Activated CD8-positive, alpha-beta memory T cell treated with anti-CD3 and anti-CD28 coated beads, Interleukin-2, amount 50 U/mL, for 1 hour (primary cell): ENCODE data around the gene PIK3C3.
"Not testable (repeated sequence)": the region's sequence is repeated elsewhere in the genome, so short reads cannot be mapped to it uniquely, and the experiment has no call there.

ENCODE experiments used
- DNase-seq: peaks from one replicate; pipeline ENCODE4 v3.0.0-alpha.2; 2020; ENCODE audit errors: extremely low read depth

PIK3C3 gene

DNA sequence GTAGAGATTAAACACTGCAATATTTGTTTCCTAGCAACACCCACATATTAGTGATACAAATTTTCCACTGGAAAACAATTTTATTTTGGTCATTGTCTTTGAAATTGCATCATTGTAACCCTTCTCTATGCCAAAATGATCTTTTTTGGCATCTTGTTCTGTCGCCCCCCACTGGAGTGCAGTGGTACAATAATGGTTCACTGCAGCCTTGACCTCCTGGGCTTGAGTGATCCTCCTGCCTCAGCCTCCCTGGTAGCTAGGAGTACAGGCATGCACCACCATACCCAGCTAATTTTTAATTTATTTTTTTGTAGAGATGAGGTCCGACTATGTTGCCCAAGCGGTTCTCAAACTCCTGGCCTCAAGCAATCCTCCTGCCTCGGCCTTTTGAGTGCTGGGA is 117.4 kb downstream of the PIK3C3 start:
- no peak for DNase-seq

DNA sequence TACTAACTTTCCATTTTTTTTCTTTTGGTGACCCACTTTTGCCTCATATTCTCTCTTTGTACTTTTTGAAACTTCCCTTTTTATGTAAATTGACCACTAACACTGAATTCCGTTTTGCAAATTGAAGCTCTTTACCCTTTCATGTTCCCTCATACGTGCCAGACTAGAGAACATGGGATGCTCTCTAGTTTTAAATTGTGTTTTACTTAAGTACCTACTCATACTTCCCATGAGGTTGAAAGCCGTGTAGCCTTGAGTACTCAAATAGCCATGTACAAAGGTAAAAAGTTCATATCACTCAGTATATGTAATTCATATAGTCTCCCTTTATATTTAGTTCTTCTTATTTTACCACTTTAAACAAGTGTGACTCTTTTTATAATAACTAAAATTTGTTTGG is 119.7 kb downstream of the PIK3C3 start:
- no peak for DNase-seq

DNA sequence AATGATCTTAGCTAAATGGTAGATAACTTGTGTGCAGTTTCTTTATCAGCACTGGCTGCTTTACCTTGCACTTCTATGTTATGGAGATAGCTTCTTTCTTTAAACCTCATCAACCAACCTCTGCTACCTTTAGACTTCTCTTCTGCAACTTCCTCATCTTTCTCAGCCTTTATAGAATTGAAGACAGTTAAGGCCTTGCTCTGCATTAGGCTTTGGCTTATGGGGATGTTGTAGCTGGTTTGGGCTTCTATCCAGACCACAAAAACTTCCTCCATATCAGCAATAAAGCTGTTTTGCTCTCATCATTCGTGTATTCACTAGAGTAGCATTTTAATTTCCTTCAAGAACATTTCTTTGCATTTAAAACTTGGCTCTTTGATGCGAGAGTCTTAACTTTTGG is 123.7 kb downstream of the PIK3C3 start:
- no peak for DNase-seq

DNA sequence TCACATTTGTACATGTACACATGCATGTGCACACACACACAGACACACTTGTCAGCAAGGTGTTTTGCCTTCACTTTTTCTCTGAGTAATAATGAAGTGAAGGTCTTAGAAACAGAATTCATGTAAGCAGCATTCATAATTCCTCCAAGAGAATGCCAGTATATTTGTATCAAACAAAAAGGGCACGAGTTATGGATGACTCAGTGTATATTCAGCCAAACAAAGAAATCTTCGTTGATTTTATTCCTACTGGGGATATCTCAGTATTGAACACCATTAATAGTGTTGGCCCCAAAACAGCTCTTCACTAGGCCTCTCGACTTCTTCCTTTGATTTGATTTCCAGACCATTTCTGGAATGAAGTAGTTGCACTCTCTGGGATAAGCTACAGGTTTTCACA is 125.3 kb downstream of the PIK3C3 start:
- DNase-seq: no peak

DNA sequence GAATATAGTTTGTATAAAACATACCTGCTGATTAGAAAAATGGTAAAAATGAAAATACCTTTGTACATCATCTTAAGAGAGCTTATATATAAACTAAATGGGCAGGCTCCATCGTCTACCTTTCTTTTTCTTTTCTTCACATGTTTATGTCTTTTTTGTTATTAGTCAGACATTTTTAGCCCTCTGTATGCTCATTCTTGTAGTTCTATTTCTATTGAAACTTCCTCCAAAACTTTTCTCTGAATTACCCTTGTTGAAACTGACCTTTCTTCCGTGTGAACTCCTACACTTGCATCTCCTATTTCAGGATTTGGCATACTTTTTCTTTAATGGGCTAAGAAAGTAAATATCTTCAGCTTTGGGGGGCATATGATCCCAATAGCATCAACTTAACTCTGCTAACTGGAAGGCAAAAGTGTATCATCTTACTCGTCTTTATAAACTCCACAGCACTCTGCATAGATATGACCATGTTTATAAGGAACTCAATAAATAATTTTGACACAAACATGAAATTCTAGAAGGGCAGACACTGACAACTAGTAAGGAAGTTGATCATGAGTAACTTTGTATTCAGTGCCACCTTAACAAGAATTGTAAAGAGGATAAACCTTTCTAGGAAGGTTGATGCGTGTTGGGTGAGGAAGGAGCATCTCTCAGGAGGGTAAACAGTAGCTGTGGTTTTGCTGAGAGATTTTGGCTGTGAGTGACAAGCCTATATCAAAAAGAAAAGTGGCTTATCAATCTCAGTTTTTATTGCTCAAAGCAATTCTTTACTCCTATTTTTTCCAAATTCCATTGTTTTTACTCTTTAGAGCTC is 127.6 kb downstream of the PIK3C3 start:
- DNase-seq: no peak

DNA sequence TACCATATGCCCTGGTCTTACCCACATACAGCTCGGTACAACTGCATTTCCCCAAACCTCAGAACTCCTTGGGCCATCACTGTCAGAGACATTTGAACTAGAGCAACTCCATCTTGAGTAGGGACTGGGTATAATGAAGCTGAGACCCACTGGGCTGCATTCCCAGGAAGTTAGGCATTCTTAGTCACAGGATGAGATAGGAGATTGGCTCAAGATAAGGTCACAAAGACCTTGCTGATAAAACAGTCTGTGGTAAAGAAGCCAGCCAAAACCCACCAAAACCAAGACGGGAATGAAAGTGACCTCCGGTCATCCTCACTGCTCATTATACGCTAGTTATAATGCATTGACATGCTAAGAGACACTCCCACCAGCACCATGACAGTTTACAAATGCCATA is 131.3 kb downstream of the PIK3C3 start:
- no peak for DNase-seq

DNA sequence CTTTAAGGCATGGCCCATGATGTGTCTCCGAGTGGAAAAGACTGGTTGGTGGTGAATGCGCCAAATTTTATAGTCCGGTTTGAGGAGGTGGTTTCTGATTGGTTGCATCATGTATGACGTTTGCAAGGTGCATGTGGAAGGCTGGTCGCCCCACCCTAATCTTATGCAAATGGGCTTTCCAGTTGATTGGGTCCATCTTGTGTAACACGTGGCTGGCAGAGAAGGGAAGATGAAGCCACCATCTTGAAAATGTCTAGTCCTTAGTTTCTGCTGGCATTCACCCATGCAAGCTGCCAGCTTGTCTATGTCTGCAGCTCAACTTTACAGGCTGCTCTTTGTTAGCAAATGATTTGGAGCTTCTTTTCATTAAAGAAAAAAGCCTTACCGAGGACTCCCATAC is 132.2 kb downstream of the PIK3C3 start:
- DNase-seq: no peak

DNA sequence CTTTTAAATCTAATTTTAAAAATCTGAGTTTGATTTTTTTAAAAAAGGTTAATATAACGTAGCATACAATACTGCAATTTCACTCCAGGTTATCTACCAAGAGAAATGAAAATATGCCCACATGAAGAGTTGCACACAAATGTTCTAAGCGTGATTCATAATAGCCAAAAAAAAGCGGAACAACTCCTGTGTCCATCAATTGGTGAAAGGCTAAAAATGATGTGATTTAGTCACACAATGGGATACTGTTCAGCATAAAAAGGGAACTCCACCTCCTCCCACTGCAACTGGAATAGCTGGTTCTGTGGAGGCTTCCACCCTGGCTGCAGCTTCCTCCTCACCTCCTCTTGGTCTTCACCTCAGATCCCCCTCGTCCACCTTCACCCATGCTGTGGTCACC is 132.8 kb downstream of the PIK3C3 start:
- no peak for DNase-seq

DNA sequence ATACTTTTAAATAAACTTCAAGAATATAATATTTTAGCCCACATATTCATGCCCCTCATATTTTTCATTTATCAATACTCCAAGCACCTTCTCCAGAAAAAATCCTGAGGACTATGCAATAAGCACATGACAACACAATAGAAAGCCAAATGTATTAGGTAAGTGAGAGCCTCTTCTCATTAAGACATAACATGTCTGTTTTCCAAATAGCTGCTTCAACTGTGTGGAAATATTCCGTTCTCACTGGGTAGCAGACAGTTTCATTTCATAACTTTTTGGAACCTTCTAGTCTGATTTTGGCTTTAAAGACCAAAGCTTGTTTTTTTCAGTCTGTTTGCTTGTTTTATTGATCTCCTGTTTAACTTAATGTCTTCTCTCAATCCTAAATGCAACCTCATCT is 137.8 kb downstream of the PIK3C3 start:
- DNase-seq: no peak

DNA sequence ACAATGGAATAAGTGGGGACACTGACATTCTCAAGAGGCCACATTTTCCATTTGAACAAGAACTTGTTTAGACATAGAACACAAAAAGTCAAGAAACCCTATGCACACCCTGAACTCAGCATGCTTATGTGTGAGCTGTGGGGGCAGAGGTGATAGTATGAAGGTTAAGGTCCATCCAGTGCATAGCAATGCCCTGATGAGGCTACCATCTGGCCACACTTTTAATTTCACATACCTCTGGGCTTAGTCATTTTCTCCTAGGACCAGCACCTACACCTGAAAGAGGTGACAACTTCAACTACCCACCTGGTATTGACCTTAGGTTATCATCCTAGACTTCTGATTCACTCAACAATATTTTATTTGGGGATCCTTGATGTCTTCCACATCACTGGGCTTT is 139.8 kb downstream of the PIK3C3 start:
- DNase-seq: no peak

DNA sequence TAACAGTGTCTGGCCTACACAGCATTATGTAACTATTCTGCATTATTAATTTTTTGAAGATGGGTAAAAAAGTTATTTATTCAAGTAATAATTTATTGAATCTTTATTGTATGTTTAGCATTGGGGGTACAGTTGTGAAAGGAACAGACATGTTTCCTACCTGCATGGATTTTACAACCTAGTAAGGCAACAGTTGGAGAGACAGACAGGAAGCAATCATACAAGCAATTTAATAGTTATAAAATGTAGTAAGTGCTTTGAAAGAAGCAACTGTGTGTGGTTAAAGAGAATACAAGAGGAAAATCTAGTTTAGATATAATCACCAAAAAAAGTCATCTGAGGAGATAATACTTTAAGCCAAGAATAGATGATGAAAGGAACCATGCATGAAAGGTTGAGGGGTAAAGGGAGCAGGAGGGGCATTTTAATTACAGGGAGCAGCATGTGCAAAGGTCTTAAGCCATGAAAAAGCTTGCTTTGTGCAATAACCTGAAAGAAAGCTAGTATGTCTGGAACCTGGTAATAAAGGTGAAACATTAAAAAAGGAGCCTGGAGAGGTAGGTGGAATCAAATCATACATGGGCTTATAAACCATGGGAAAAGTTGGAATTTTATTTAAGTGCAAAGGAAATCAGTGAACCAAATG is 140.8 kb downstream of the PIK3C3 start:
- DNase-seq: no peak

DNA sequence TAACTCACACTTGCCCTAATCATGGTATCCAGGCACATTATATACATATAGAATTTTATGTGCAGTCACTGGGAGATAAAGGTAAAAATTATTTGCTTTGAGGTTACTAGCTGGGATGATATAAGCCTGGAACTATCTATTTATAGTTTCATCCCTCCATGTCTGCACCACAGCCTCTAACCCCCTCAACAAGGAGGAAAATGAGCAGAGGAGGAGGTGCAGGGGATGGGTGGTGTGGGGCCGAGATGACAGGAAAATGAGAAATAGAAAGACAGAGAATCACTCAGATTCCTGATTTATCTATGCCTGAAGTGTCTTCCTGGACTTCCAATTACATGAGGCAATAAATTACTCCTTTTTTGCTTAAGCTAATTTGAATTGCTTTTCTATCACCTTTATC is 145.2 kb downstream of the PIK3C3 start:
- no peak for DNase-seq

DNA sequence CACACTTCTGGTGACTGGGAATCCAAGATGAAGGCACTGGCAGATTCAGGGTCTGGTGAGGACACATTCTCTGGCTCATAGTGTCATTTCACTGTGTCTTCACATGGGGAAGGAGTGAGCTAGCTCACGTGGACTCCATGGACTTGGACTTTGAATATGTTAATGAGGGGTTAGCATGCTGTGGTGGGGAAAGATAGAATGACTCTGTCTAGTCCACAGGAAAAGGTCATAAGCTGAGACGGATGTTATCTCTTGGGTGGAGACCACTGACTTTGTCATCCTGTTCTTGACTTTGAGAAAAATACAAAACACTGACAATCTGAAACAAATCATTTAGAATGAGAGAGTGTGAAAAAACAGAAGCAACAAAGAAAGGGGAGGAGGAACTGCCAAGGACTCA is 145.9 kb downstream of the PIK3C3 start:
- DNase-seq: no peak

DNA sequence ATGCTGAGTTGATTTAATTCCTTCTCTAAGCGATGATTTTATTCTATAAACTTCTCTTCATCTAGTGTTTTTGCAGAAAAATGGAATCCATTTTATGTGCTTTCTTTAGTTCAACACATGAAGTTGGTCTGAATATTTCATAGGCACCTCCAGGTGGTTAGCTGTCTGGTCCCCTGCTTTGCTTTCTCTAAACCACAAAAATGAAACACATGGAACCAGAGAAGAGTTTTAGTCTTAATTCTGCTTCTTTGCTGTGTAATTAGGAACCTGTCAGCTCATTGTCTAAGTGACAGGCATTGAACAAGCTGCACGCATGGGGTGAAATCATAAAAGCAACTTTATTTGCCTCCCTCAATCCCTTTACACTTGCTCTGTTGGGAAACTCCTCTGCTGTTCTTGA is 150.4 kb downstream of the PIK3C3 start:
- no peak for DNase-seq

DNA sequence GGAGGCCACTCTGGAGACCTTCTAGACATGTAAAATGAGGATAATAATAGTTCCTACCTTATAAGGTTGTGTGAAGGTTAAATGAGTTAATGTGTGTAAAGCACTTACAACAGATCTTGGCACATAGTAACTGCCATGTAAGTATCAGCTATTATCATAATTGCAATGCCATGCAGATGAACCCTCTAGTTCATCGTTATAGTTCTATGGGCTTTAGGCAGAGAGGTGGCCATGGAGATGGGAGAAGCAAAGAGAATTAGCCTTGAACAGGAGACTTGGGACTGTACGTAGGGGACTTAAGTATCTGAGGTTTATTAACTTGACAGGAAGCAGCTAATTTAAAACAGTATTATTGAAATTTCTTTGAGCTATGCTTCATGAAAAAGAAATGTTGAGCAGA is 151.8 kb downstream of the PIK3C3 start:
- no peak for DNase-seq

DNA sequence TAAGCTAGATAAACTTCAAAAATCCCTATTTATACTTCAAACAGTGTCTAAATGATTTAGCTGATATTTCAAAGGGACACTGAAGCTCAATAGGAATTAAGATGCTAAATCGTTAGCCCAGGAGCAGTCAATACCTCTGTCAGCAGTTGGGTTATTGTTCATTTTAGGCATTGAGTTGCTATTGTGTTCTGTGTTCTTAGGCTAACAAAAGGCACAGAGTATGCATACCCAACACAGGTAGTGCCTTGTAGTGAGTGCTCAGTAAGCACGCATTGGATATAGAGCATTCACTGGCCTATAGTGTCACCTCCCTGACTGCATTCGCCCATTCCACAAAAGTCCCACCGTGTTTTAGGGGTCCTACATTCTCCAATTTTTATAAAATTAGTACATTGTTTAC is 152.3 kb downstream of the PIK3C3 start:
- DNase-seq: no peak

DNA sequence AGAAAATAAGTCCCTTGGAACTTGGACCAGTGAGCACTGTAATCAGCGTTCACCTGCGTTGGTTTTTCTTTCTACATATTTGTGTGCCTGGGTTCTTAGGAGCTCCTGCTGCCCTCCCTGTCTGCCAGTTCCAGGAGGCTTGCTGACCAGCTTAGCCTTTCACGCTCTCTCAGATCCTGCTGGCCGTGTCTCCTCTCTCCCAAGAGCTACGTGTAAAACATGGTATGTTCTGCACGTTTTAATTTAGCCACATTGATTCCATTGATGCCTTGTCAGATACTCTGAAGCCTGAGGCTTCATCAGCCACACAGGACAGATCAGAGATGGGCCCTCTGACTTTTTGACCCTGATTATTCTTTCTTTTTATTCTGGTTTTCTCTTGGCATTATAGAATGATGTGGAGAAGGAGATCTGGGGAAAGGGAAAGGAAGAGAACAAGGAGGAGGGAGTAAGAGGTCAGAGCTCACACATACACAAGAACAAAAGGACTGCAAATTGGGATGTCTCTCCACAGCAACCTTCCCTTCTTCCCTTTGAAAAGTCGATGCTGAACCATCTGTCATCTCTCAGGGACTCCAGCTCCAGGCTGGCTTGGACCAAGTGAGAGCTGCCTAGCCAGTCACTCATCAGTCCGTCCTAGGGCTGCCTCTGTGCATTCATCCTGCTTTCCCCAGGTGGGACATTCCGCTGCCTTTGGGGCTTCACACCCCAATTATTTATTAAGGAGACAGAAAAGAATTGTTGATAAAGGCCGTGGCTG is 152.8 kb downstream of the PIK3C3 start:
- no peak for DNase-seq

DNA sequence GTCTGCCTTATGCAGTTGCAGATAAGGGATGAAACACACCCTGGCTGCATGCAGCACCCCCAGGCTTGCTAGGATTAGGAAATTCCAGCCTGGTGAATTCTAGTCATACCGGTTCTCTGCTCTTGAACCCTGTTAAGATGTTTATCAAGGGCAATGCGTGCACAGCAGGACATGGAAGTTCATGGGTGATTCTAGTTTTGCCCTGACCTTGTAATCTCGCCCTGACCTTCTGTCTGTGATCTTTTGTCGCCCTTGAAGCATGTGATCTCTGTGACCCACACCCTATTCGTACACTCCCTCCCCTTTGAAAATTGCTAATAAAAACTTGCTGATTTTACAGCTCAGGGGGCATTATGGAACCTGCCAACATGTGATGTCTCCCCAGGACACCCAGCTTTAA is 157.1 kb downstream of the PIK3C3 start:
- DNase-seq: not testable (repeated sequence)

DNA sequence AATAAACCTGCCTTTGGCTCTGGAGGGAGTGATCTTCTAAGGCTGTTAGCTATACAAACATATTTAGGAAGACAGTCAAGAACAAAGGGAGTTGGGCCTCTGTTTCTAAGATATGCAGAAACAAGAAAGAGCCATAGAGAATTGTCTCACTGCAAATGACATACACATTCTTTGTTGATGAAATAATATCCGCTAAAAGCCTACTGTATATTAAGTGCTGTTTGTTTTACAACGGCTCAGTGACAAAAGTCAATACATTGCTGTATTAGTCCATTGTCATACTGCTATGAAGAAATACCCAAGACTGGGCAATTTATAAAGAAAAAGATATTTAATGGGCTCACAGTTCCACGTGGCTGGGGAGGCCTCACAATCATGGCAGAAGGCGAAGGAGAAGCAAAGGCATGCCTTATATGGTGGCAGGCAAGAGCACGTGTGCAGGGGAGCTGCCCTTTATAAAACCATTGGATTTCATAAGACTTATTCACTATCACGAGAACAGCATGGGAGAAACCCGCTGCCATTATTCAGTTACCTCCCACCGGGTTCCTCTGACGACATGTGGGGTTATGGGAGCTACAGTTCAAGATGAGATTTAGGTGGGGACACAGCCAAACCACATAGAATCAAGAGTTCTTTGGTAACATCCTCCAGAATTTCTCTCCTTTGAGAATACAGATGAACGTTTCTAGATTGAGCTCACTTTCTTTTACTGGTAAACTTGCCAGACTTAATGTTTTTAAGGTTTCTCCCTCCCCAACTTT is 157.8 kb downstream of the PIK3C3 start:
- no peak for DNase-seq

DNA sequence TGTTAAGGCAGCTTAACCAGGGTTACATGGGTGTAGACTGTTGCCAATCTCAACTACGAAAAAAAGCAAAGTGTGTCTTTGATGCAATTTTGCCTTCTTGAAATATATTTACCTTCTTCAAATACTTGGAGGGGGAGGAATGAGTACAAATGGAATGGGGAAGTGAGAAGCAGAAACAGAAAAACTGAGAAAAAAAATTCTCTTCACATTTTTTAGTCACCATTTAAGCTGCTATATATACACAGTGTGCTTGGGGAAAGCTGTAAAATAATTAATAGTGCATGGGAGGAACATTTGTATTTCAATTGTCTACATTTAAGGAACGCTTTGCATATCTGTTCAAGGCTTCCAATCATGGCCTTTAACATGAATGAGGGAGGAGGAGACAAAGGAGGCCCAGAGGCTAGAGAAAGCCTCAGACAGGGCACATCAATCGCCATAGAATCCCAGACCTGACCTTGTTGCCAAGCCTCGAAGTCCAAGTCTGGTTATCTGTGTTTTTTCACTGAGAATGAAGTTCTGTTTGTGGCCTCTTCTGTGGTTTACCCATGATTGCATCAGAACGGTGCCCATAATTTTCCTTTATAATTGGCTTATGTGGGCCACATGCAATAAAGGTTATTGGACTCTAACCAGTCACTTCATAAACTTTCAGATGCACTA is 158.6 kb downstream of the PIK3C3 start:
- DNase-seq: no peak

DNA sequence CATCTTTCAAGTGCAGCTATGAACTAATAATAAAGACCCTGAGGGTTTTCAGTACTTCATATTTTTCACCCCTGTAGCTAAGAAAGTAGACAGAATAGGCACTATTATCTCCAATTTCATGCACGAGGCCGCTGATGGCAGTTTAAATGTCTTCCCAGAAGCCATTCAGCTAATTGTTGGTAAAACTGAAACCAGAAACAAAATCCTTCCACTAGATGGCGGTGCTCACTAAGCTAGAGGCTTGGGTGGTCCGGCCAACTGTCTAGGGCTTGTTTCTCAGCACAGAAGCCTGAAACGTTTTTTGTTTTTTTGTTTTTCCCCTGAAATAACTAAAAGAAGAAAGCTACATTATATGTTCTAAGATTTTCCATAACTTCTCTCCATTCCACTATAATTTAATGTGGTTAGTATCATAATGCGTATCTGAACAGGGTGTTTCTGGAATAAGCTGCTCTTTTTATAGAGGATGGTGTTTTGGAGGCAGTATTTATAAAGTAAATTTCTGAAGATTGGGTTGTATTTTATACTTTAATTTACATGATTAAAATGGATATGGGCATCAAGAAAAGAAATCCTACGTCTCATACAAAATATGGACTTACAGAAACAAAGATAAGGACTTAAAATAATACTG is 159.4 kb downstream of the PIK3C3 start:
- DNase-seq: peak; percentile 19
